ENCODE results near the gene C8G.

DNA sequence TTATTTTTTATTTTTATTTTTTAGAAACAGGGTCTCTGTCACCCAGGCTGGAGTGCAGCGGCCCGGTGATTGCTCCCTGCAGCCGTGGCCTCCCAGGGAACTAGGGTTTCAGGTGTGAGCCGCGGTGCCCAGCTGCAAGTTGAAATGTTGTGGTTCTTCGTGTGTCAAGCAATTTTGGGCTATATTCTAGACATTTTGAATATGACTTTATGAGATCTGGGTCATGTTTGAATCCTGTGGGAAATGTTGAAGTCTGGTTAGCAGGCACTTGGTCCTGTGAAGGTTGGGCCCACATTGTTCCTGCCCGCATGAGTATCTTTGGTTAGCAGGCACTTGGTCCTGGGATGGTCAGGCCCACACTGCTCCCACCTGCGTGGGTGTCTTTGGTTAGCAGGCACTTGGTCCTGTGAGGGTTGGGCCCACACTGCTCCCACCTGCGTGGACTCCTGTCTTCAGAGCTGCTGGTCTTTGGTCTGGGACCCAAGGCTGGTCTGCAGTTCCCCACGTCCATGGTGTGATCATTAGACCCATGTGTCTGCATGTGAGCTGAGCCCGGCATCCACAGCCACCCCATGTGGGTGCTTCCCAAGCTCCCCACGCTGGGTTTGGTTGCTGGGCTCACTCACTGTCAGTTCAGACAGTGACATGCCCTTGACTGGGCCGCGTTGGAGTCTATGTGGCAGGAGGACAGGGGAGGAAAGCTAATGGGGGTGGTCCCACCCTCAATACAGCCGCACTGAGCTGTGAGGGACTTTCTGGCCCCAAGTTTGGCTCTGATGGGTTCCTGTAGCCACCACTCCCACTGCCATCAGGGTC lies 7.6 kb upstream of the C8G start:
- TF ChIP-seq ZBTB7A (IDR thresholded peaks at IDR 0.05; ENCODE audit: low read depth): no peak
- TF ChIP-seq CEBPB (IDR thresholded peaks at IDR 0.05): no peak
- TF ChIP-seq EGR1 (IDR thresholded peaks at IDR 0.05): no peak
- no peak for TF ChIP-seq RAD21 (IDR thresholded peaks at IDR 0.05; ENCODE audit: low read depth)
- TF ChIP-seq EP300 (IDR thresholded peaks at IDR 0.05; ENCODE audit: borderline replicate concordance): no peak
- TF ChIP-seq, protein P1, sequence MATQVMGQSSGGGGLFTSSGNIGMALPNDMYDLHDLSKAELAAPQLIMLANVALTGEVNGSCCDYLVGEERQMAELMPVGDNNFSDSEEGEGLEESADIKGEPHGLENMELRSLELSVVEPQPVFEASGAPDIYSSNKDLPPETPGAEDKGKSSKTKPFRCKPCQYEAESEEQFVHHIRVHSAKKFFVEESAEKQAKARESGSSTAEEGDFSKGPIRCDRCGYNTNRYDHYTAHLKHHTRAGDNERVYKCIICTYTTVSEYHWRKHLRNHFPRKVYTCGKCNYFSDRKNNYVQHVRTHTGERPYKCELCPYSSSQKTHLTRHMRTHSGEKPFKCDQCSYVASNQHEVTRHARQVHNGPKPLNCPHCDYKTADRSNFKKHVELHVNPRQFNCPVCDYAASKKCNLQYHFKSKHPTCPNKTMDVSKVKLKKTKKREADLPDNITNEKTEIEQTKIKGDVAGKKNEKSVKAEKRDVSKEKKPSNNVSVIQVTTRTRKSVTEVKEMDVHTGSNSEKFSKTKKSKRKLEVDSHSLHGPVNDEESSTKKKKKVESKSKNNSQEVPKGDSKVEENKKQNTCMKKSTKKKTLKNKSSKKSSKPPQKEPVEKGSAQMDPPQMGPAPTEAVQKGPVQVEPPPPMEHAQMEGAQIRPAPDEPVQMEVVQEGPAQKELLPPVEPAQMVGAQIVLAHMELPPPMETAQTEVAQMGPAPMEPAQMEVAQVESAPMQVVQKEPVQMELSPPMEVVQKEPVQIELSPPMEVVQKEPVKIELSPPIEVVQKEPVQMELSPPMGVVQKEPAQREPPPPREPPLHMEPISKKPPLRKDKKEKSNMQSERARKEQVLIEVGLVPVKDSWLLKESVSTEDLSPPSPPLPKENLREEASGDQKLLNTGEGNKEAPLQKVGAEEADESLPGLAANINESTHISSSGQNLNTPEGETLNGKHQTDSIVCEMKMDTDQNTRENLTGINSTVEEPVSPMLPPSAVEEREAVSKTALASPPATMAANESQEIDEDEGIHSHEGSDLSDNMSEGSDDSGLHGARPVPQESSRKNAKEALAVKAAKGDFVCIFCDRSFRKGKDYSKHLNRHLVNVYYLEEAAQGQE (IDR thresholded peaks at IDR 0.05; ENCODE audit: low read depth): no peak
- no peak for TF ChIP-seq CREB1 (IDR thresholded peaks at IDR 0.05; ENCODE audit: low read depth)
- TF ChIP-seq TAF1 (IDR thresholded peaks at IDR 0.05; ENCODE audit: low read depth): no peak

Measured in Ishikawa (cell line).